NCI-H146 treated with DMSO at 0.1 percent for 48 hours (cell line): Measurements from ENCODE around the gene SF3A1.
"Not testable (repeated sequence)": the region's sequence is repeated elsewhere in the genome, so short reads cannot be mapped to it uniquely, and the experiment has no call there.

ENCODE experiments used
- DNase-seq: peaks from one replicate; lab custom pipeline; 2025; ENCODE audit not compliant: unreplicated experiment; lab: John Stamatoyannopoulos, UW

SF3A1 gene

GRCh38 chr22:30356449-30357235 lies at the start of gene SF3A1, which contains the start of gene CCDC157:
Gene SF3A1 (minus strand): TSS chr22:30356894. CDS start chr22:30356792, 102 bp downstream.
Gene CCDC157 (plus strand): TSS chr22:30357007. CDS start chr22:30366001, 8,994 bp downstream.
- peak; percentile 50 for DNase-seq

- no peak for DNase-seq
Measured at GRCh38 chr22:30406400-30406799, 49.7 kb upstream of the SF3A1 start.

GRCh38 chr22:30405731-30406130 lies 49.0 kb upstream of the SF3A1 start:
- DNase-seq = no peak

- no peak for DNase-seq
Measured at GRCh38 chr22:30404307-30404706, 47.6 kb upstream of the SF3A1 start.

GRCh38 chr22:30402766-30403104 lies 46.0 kb upstream of the SF3A1 start:
- not testable (repeated sequence) for DNase-seq

GRCh38 chr22:30402028-30402765 lies 45.5 kb upstream of the SF3A1 start:
- no peak for DNase-seq

GRCh38 chr22:30401024-30401423 lies 44.3 kb upstream of the SF3A1 start:
- DNase-seq = not testable (repeated sequence)

GRCh38 chr22:30400159-30400558 lies 43.5 kb upstream of the SF3A1 start:
- no peak for DNase-seq

GRCh38 chr22:30399718-30400117 lies 43.0 kb upstream of the SF3A1 start:
- DNase-seq = no peak

- DNase-seq = no peak
Measured at GRCh38 chr22:30398685-30399680, 42.3 kb upstream of the SF3A1 start.

GRCh38 chr22:30397656-30398635 lies 41.3 kb upstream of the SF3A1 start:
- DNase-seq = no peak

GRCh38 chr22:30396871-30397655 lies 40.4 kb upstream of the SF3A1 start, which contains the start of gene SEC14L2:
Gene SEC14L2 (plus strand): TSS chr22:30397018. CDS start chr22:30397117, 99 bp downstream.
- peak; percentile 14 for DNase-seq

- DNase-seq = no peak
Measured at GRCh38 chr22:30393885-30394284, 37.2 kb upstream of the SF3A1 start.

- DNase-seq = no peak
Measured at GRCh38 chr22:30393322-30393680, 36.6 kb upstream of the SF3A1 start.

GRCh38 chr22:30392661-30393321 lies 36.1 kb upstream of the SF3A1 start:
- no peak for DNase-seq

GRCh38 chr22:30390974-30391691 lies 34.4 kb upstream of the SF3A1 start:
- DNase-seq = peak; percentile 49

GRCh38 chr22:30386960-30387827 lies 30.5 kb upstream of the SF3A1 start, which contains the start of gene RNF215:
Gene RNF215 (minus strand): TSS chr22:30387411. CDS start chr22:30387313, 98 bp downstream.
- DNase-seq = peak; percentile 19
